ENCODE data around the gene GTF2F2. TPM values are rescaled to one million over a fixed set of nuclear protein-coding genes. Genes with fewer than 3 reads are reported as not detected.

The GTF2F2 gene
- total RNA-seq, 1 donor from 2014 or later: 29.5 TPM

GRCh38 chr13:45280011-45280410 is 159.7 kb downstream of the GTF2F2 start:
- H3K4me3 ChIP-seq (ENCODE audit: low read depth, low read length): no peak overlapping the region
- DNase-seq (ENCODE audit: low read depth): no peak
- H3K36me3 ChIP-seq (ENCODE audit: control insufficient read depth, insufficient read depth, low read length): no peaks in the 10 kb centered on the region
- no peaks in the 10 kb centered on the region for H3K27me3 ChIP-seq (ENCODE audit: control insufficient read depth, insufficient read depth, low read length)
- TF ChIP-seq CTCF (IDR thresholded peaks at IDR 0.05; ENCODE audit: insufficient read depth, low read length, poor library complexity, severe bottlenecking): no peak

- TF ChIP-seq CTCF (IDR thresholded peaks at IDR 0.05; ENCODE audit: insufficient read depth, low read length, poor library complexity, severe bottlenecking): peak; percentile 92
- Histone ChIP-seq H3K27me3 (ENCODE audit: control insufficient read depth, insufficient read depth, low read length) (no peaks in the 10 kb centered on the region), H3K36me3 (ENCODE audit: control insufficient read depth, insufficient read depth, low read length) (no peaks in the 10 kb centered on the region), H3K4me3 (ENCODE audit: low read depth, low read length) (no peak overlapping the region)
- DNase-seq (ENCODE audit: low read depth): peak; percentile 62
Measured at GRCh38 chr13:45280751-45281634, 160.7 kb downstream of the GTF2F2 start.

- Histone ChIP-seq H3K4me3 (ENCODE audit: low read depth, low read length) (no peak overlapping the region), H3K27me3 (ENCODE audit: control insufficient read depth, insufficient read depth, low read length) (no peaks in the 10 kb centered on the region), H3K36me3 (ENCODE audit: control insufficient read depth, insufficient read depth, low read length) (no peaks in the 10 kb centered on the region)
- no peak for TF ChIP-seq CTCF (IDR thresholded peaks at IDR 0.05; ENCODE audit: insufficient read depth, low read length, poor library complexity, severe bottlenecking)
- no peak for DNase-seq (ENCODE audit: low read depth)
Measured at GRCh38 chr13:45282994-45283393, 162.7 kb downstream of the GTF2F2 start.

- TF ChIP-seq CTCF (IDR thresholded peaks at IDR 0.05; ENCODE audit: insufficient read depth, low read length, poor library complexity, severe bottlenecking): no peak
- DNase-seq (ENCODE audit: low read depth): no peak
- H3K27me3 ChIP-seq (ENCODE audit: control insufficient read depth, insufficient read depth, low read length): no peaks in the 10 kb centered on the region
- no peak overlapping the region for H3K4me3 ChIP-seq (ENCODE audit: low read depth, low read length)
- H3K36me3 ChIP-seq (ENCODE audit: control insufficient read depth, insufficient read depth, low read length): no peaks in the 10 kb centered on the region
Measured at GRCh38 chr13:45289936-45290563, 169.7 kb downstream of the GTF2F2 start.

GRCh38 chr13:45292176-45292575 is 171.9 kb downstream of the GTF2F2 start:
- Histone ChIP-seq H3K4me3 (ENCODE audit: low read depth, low read length) (no peak overlapping the region), H3K27me3 (ENCODE audit: control insufficient read depth, insufficient read depth, low read length) (no peaks in the 10 kb centered on the region), H3K36me3 (ENCODE audit: control insufficient read depth, insufficient read depth, low read length) (no peaks in the 10 kb centered on the region)
- no peak for DNase-seq (ENCODE audit: low read depth)
- TF ChIP-seq CTCF (IDR thresholded peaks at IDR 0.05; ENCODE audit: insufficient read depth, low read length, poor library complexity, severe bottlenecking): no peak
